ENCODE measurements around the gene USH2A. TPM values are rescaled to one million over a fixed set of nuclear protein-coding genes. Genes with fewer than 3 reads are reported as not detected.

Gene USH2A
- polyA plus RNA-seq, 3 donors: not detected

- Histone ChIP-seq H3K36me3 (replicated peaks in 1 of 2; ENCODE audit: control insufficient read depth in 1 of 2, insufficient read depth in 2 of 2, low read length in 2 of 2) (no peaks in the 10 kb centered on the region), H3K79me2 (ENCODE audit: insufficient read depth, low read length) (no peaks in the 10 kb centered on the region), H3K9me3 (replicated peaks in 1 of 2; ENCODE audit: control insufficient read depth in 1 of 2, insufficient read depth in 1 of 2, low read length in 2 of 2) (no peaks in the 10 kb centered on the region), H4K20me1 (ENCODE audit: insufficient read depth, low read length) (no peaks in the 10 kb centered on the region), H3K4me2 (replicated peaks; ENCODE audit: extremely low read depth, low read length, poor library complexity, severe bottlenecking) (no peak overlapping the region), H3K9ac (ENCODE audit: insufficient read depth, low read length, poor library complexity, severe bottlenecking) (no peak overlapping the region), H3K4me1 (ENCODE audit: control insufficient read depth in 1 of 2, insufficient read depth in 2 of 2, low read length in 2 of 2) (no peaks in the 10 kb centered on the region), H3K27ac (ENCODE audit: low read depth in 1 of 2, low read length in 2 of 2) (no peak overlapping the region), H2AFZ (ENCODE audit: insufficient read depth, low read depth, low read length, poor library complexity, severe bottlenecking) (no peak overlapping the region), H3K4me3 (replicated peaks in 1 of 3; ENCODE audit: low read depth in 2 of 3, low read length in 3 of 3) (no peak overlapping the region), H3K27me3 (ENCODE audit: control insufficient read depth in 2 of 2, insufficient read depth in 2 of 2, low read length in 2 of 2) (no peaks in the 10 kb centered on the region)
- H3K27me3 Mint-ChIP-seq (ENCODE audit: low read depth in 3 of 3): peaks cover 0 to 3% (median 0%) of the 10 kb centered on the region in 3 donors
- TF ChIP-seq CTCF (IDR thresholded peaks at IDR 0.05): no peak
- H3K4me3 Mint-ChIP-seq: no peak overlapping the region
- intact Hi-C loops (cut with micrococcal nuclease): no loop called here
- H3K36me3 Mint-ChIP-seq: no peaks in the 10 kb centered on the region
- no peak overlapping the region for H3K27ac Mint-ChIP-seq
- DNase-seq: no peak
- no peaks in the 10 kb centered on the region for H3K4me1 Mint-ChIP-seq
- H3K9me3 Mint-ChIP-seq: peaks cover 0 to 9% (median 0%) of the 10 kb centered on the region in 7 donors
Measured at GRCh38 chr1:215824245-215824644, 599.0 kb downstream of the USH2A start.

GRCh38 chr1:215819114-215819513 lies 604.1 kb downstream of the USH2A start:
- H3K4me1 ChIP-seq (ENCODE audit: control insufficient read depth in 1 of 2, insufficient read depth in 2 of 2, low read length in 2 of 2): no peaks in the 10 kb centered on the region
- no peak overlapping the region for H3K4me3 ChIP-seq (replicated peaks in 1 of 3; ENCODE audit: low read depth in 2 of 3, low read length in 3 of 3)
- H3K4me2 ChIP-seq (replicated peaks; ENCODE audit: extremely low read depth, low read length, poor library complexity, severe bottlenecking): no peak overlapping the region
- no peaks in the 10 kb centered on the region for H3K79me2 ChIP-seq (ENCODE audit: insufficient read depth, low read length)
- H3K27ac ChIP-seq (ENCODE audit: low read depth in 1 of 2, low read length in 2 of 2): no peak overlapping the region
- H3K27ac Mint-ChIP-seq: no peak overlapping the region
- no peaks in the 10 kb centered on the region for H3K36me3 ChIP-seq (replicated peaks in 1 of 2; ENCODE audit: control insufficient read depth in 1 of 2, insufficient read depth in 2 of 2, low read length in 2 of 2)
- H3K9ac ChIP-seq (ENCODE audit: insufficient read depth, low read length, poor library complexity, severe bottlenecking): no peak overlapping the region
- H3K36me3 Mint-ChIP-seq: no peaks in the 10 kb centered on the region
- no peak overlapping the region for H3K4me3 Mint-ChIP-seq
- H4K20me1 ChIP-seq (ENCODE audit: insufficient read depth, low read length): no peaks in the 10 kb centered on the region
- no peaks in the 10 kb centered on the region for H3K9me3 ChIP-seq (replicated peaks in 1 of 2; ENCODE audit: control insufficient read depth in 1 of 2, insufficient read depth in 1 of 2, low read length in 2 of 2)
- H3K27me3 ChIP-seq (ENCODE audit: control insufficient read depth in 2 of 2, insufficient read depth in 2 of 2, low read length in 2 of 2): no peaks in the 10 kb centered on the region
- H3K27me3 Mint-ChIP-seq (ENCODE audit: low read depth in 3 of 3): peaks cover 0 to 2% (median 0%) of the 10 kb centered on the region in 3 donors
- no peak for TF ChIP-seq CTCF (IDR thresholded peaks at IDR 0.05)
- intact Hi-C loops (cut with micrococcal nuclease): no loop called here
- WGBS (ENCODE audit: insufficient coverage): no CpG with 5 or more reads among the region's 2 CpGs
- no peaks in the 10 kb centered on the region for H3K4me1 Mint-ChIP-seq
- DNase-seq: no peak
- H2AFZ ChIP-seq (ENCODE audit: insufficient read depth, low read depth, low read length, poor library complexity, severe bottlenecking): no peak overlapping the region
- peaks cover 0 to 9% (median 0%) of the 10 kb centered on the region in 7 donors for H3K9me3 Mint-ChIP-seq
